Body of pancreas (tissue), 4 donors: ENCODE measurements around the gene TMEM150C.

Experiments used
- CTCF ChIP-seq, 7 experiments: fragments of 450-650 bp in 4 of 7; fragments of 200-600 bp in 3 of 7; sonication (generic) in 3 of 7; IDR thresholded peaks; one replicate each; pipeline ENCODE4 v1.5.1; 2016 to 2019; ENCODE audit warnings: antibody characterized with exemption in 7 of 7
- POLR2A ChIP-seq, 3 donors: fragments of 450-650 bp; IDR thresholded peaks; one replicate each; pipeline ENCODE4 v1.6.1; 2016; ENCODE audit warnings: antibody characterized with exemption in 3 of 3, mild to moderate bottlenecking in 2 of 3

- TF ChIP-seq CTCF (IDR thresholded peaks at IDR 0.05) (no peak), POLR2A (IDR thresholded peaks at IDR 0.05) (no peak)
Observed at GRCh38 chr4:82510216-82510615, 51.6 kb downstream of the TMEM150C start.
